GM18520 (cell line): ENCODE results near the gene DAPK2.

ENCODE experiments used
- ATAC-seq: cut with Tn5 transposase; IDR thresholded peaks from one replicate; pipeline ENCODE4 v1.9.1; 2021; ENCODE audit not compliant: unreplicated experiment

The DAPK2 gene

GRCh38 chr15:64024172-64025050 is 21.9 kb downstream of the DAPK2 start:
- no peak for ATAC-seq

GRCh38 chr15:64023220-64023619 is 23.1 kb downstream of the DAPK2 start:
- no peak for ATAC-seq

- no peak for ATAC-seq
Observed at GRCh38 chr15:64022571-64022970, 23.7 kb downstream of the DAPK2 start.

- peak; percentile 60 for ATAC-seq
Observed at GRCh38 chr15:64019764-64020163, 26.5 kb downstream of the DAPK2 start.

GRCh38 chr15:64017591-64018163 is 28.6 kb downstream of the DAPK2 start:
- ATAC-seq, result no peak

GRCh38 chr15:64017082-64017588 is 29.1 kb downstream of the DAPK2 start:
- no peak for ATAC-seq

- no peak for ATAC-seq
Observed at GRCh38 chr15:64016257-64016656, 30.0 kb downstream of the DAPK2 start.

GRCh38 chr15:64014995-64015394 is 31.3 kb downstream of the DAPK2 start:
- no peak for ATAC-seq

- ATAC-seq, result no peak
Observed at GRCh38 chr15:64013179-64014062, 32.9 kb downstream of the DAPK2 start.

GRCh38 chr15:64011736-64012135 is 34.5 kb downstream of the DAPK2 start:
- ATAC-seq, result no peak

- ATAC-seq, result peak; percentile 77
Observed at GRCh38 chr15:64010719-64011118, 35.6 kb downstream of the DAPK2 start.

- ATAC-seq, result peak; percentile 38
Observed at GRCh38 chr15:64009798-64010261, 36.5 kb downstream of the DAPK2 start.

GRCh38 chr15:64009241-64009640 is 37.0 kb downstream of the DAPK2 start:
- ATAC-seq, result no peak

- ATAC-seq, result no peak
Observed at GRCh38 chr15:64008177-64008576, 38.1 kb downstream of the DAPK2 start.

GRCh38 chr15:64006642-64007041 is 39.6 kb downstream of the DAPK2 start:
- no peak for ATAC-seq

GRCh38 chr15:64004587-64004986 is 41.7 kb downstream of the DAPK2 start:
- ATAC-seq, result no peak

GRCh38 chr15:64004056-64004455 is 42.2 kb downstream of the DAPK2 start:
- ATAC-seq, result no peak

GRCh38 chr15:64003182-64003581 is 43.1 kb downstream of the DAPK2 start:
- ATAC-seq, result no peak

- no peak for ATAC-seq
Observed at GRCh38 chr15:64001148-64001547, 45.1 kb downstream of the DAPK2 start.

GRCh38 chr15:64000183-64000951 is 45.9 kb downstream of the DAPK2 start:
- no peak for ATAC-seq
